Stimulated activated CD8-positive, alpha-beta memory T cell treated with anti-CD3 and anti-CD28 coated beads, Interleukin-4, amount 100 ng/mL, for 48 hours (primary cell): ENCODE results near the gene THAP2.
"Not testable (repeated sequence)": the region's sequence is repeated elsewhere in the genome, so short reads cannot be mapped to it uniquely, and the experiment has no call there.

Source experiments
- DNase-seq: peaks from one replicate; pipeline ENCODE4 v3.0.0-alpha.2; 2020

THAP2 gene

GRCh38 chr12:71664411-71665089 lies 449 bp downstream of the THAP2 start:
- no peak for DNase-seq

- DNase-seq: no peak
Measured at GRCh38 chr12:71665090-71665463, 976 bp downstream of the THAP2 start.

GRCh38 chr12:71666259-71666658 lies 2.2 kb downstream of the THAP2 start:
- DNase-seq: no peak

DNA sequence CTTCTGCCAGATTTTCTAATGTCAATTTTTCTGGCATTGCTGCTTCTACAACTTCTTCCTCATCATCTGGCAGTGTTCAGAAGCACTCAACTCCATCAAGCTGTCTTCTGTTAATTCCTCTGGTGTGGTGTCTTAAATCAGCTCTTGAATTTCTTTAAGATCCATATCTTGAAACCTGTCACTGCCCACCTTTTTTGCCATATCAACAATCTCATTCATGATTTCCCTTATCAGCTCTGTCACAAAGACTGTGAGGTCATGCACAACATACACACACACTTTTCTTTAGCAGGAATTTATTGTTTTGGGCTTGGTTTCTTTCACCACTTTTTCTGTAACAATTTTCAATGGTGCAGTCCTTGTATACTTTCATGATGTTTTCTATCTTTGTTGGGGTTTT lies 7.2 kb downstream of the THAP2 start:
- no peak for DNase-seq

DNA sequence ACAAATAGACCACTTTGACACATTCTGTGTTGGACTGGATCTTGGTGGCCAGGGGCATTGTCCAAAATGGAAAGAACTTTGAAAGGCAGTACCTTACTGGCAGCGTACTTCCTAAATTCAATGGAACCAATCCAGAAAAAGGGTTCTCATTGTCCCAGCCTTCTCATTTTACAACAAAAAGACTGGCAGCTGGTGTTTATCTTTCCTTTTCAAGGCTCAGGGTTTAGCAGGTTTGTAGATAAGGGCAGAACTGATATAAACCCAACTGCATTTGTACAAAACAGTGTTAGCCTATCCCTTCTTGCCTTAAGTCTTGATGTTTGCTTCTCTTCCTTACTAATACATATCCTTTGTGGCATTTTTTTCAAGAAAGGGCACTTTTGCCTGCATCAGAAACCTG lies 7.7 kb downstream of the THAP2 start:
- DNase-seq: no peak

DNA sequence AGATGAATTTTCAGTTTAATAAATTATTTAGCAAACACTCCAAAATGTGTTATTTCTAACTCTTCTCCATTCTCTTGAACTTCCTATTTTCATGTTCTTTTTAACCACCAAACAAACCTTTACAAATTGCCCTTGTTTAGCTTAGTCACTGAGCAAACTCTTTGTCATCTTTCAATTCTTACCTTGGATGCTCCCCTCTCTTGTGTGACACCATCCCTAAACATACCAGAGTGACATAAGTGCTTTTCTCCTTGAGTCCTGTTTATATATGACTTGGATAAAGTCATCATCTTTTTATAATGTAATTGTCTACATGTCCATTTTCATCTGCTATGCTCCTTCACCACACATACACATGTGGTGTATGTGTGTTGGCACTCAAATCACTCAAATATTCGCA lies 18.4 kb downstream of the THAP2 start:
- no peak for DNase-seq

DNA sequence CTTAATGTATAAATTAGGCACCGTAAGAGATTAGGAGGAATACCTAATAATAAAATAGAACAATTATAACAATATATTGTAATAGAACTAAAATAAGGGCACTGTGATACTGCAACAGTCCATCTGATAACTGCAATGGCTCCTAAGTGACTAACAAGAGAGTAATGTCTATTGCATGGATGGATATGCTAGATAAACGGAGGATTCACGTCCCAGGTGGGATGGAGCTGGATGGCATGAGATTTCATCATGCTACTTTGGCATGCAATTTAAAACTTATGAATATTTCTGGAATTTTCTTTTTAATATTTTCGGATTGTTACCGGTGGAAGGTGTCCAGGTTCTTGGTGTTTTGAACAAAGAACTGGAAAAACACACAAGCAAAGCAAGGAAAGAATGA lies 19.5 kb downstream of the THAP2 start:
- DNase-seq: no peak

DNA sequence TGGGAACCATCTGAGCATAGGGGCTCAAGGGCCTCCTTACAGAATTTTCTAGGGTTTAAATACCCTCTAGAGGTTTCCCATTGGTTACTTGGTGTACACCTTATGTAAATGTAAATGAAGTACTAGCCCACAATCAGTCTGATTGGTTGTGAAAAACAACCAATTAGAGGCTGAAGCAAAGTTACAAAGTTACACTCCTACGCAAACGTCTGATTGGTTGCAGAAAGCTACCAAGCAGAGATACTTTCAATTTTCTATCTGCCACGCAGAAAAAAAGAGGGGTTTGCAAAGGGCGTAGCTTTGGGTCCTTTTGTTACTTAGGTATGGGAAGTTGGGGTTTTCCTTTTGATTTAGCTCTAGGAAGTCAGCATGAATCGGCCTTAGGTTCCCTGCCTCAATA lies 20.0 kb downstream of the THAP2 start:
- DNase-seq: no peak

DNA sequence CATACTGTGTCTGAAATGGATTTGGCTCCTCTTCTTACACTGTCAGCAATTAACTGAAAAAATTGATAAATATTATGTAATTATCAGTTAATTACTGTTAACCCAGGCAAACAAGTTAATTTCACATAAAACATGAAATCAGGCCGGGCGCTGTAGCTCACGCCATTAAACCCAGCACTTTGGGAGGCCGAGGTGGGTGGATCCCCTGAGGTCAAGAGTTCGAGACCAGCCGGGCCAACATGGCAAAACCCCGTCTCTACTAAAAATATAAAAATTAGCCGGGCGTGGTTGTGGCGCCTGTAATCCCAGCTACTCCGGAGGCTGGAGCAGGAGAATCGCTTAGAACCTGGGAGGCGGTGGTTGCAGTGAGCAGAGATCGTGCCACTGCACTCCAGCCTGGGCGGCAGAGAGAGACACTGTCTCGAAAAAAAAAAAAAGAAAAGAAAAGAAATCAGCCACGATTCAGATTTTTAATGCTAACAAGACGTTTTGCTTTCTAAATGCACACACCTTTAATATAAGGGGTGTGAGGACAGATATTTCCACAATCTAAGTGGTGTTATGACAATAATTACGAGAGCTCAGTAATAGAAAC lies 21.3 kb downstream of the THAP2 start:
- no peak for DNase-seq

DNA sequence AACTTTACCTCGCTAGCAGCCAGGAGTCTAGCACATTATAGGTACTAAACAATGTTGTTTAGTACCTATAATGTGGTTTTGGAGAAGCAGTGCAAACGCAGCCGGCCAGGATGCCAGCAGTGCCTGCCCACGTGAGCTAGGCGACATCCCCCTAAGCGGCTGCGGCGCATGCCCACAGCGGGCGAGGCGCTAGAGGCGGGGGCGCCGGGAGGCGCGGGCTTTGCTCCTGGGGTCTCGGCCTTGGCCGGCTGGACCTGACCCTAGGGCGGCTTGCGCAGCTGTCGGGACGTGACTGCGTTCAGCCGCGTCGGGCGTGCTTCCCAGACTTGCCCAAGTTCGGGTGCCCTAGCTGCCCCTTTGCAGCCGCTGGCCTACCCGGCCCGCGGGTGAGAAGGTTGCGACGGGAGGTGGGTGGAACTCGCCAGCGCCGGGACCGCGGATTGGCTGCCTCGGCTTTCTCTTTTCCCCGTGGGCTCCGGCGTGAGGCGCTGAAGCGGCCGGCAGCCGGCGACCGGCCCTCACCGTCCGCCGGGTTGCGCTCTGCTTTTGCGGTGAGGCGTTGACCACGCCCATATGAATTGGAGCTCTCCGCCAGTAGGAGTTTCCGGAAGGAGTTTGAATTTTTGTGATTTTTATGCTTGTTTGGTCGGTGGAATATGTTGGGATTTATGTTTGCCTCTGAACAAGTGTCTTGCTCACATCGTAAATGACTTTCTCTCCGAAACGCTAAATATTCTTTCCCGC lies 22.0 kb downstream of the THAP2 start, which contains the start of gene TMEM19:
TSS of gene TMEM19 (plus strand) at position 169 of the 744 bp plus-strand sequence. CDS start 599 bp downstream, outside the sequence.
- DNase-seq: peak; percentile 86

DNA sequence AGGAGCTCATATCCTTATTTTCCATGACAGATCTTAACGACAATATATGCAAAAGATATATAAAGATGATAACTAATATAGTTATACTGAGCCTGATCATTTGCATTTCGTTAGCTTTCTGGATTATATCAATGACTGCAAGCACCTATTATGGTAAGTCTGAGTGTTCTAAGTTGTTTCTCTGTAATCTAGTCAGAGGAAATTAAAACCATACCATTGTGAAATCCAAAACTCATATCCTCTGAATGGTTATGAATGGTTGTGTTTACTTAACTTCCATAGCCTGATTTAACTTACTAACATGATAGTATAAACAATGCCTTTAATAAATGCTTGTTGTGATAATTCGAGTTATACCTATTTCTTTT lies 22.5 kb downstream of the THAP2 start:
- DNase-seq: no peak

DNA sequence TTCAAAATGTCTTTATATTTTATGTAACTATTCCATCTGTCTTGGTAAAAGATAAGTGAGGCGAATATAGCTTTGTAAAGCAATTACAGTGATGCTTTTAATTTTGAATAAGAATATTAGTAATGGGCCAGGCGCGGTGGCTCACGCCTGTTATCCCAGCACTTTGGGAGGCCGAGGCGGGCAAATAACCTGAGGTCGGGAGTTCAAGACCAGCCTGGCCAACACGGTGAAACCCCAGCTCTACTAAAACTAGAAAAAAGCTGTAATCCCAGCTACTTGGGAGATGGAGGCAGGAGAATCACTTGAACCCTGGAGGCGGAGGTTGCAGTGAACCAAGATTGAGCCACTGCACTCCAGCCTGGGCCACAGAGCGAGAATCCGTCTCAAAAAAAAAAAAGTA lies 23.1 kb downstream of the THAP2 start:
- DNase-seq: not testable (repeated sequence)

DNA sequence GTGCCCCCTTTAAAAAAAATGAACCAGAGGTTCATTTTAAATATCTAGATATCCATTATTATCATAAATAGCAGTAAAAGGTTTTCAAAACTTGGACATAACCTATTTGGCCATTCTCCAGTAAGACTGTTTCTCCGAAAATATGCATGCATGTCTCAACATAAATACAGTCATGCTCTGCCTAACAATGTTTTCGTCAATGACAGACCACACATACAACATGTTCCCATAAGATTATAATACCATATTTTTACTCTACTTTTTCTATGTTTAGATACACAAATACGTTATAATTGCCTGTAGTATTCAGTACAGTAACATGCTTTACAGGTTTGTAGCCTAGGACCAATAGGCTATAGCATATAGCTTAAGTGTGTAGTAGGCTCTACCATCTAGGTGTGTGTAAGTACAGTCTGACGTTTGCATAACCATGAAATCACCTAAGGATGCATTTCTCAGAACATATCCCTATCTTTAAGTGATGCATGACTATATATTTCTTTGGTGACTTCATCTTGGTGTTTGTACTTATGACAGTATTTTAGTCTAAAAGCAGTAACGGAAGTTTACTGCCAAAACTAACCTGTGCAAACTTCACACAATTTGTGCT lies 25.0 kb downstream of the THAP2 start:
- DNase-seq: no peak

DNA sequence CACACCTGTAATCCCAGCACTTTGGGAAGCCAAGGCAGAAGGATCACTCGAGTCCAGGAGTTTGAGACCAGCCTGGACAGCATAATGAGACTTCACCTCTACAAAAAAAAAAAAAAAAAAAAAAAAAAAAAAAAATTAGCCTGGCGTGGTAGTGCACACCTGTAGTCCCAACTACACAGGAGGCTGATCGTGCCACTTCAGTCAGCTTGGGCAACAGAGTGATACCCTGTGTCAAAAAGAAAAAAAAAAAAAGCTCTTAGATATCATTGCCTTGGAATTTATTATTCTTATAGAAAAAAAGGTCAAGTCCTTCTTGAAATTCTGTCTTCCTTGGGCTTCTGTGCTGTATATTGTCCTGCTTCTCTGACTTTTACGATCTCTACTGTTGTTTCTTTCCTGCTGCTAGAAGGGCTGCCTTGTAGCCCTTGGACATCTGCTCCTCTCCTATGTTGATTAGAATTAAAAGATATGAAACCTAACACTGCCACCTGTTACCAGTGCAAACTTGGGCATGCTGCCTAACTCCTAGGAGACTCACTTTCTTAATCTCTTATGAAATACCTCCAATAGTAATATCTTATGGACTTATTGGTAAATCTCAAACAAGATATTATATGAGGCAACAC lies 27.5 kb downstream of the THAP2 start:
- no peak for DNase-seq

GRCh38 chr12:71693126-71693525 lies 29.0 kb downstream of the THAP2 start:
- no peak for DNase-seq

- DNase-seq: not testable (repeated sequence)
Measured at GRCh38 chr12:71693651-71694050, 29.6 kb downstream of the THAP2 start.

GRCh38 chr12:71694099-71694820 lies 30.2 kb downstream of the THAP2 start:
- DNase-seq: no peak

DNA sequence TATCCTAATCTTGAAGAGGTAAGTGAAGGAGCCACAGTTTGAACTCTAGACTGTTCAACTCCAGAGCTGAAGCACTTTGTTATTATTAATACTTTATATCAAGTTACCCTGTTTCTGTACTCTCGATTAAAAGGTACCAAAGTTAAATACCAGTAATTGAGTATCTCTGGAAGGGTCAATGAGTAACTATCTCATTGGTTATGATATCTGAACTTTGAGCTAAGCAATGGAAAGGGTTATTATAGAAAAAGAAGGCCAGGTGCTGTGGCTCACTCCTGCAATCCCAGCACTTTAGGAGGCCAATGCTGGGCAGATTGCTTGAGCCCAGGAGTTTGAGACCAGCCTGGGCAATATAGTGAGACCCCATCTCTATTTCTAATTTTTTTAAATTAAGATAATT lies 31.7 kb downstream of the THAP2 start:
- no peak for DNase-seq

DNA sequence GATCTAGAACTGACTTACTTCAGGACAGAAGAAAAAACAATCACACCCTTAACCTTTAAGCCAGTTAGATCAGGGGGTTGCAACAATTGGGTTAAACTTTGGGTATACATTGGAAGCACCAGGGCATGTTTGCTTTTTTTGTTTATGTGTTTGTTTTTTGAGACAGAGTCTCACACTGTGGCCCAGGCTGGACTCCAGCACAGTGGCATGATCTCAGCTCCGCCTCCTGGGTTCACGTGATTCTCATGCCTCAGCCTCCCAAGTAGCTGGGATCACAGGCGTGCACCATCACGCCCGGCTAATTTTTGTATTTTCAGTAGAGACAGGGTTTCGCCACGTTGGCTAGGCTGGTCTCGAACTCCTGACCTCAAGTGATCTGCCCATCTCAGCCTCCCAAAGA lies 38.1 kb downstream of the THAP2 start:
- not testable (repeated sequence) for DNase-seq

- DNase-seq: no peak
Measured at GRCh38 chr12:71702590-71702989, 38.5 kb downstream of the THAP2 start.

DNA sequence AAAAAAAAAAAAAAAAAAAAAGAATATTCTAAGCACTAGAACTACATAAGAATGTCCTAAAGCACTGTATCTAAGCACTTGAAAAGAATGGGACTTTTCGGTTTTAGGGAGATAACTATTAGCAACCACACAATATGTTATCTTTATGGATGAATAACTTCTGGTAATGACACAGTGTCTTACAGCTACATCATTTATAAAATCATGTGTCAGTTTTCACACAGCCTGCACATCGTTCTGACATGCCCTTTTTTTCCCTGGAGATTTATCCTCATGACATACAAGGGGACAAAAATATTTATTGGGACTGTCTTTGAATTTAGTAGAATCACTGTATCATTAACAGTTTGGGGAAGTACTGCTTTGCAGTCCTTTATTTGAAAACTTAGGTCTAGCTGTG lies 39.1 kb downstream of the THAP2 start:
- no peak for DNase-seq

DNA sequence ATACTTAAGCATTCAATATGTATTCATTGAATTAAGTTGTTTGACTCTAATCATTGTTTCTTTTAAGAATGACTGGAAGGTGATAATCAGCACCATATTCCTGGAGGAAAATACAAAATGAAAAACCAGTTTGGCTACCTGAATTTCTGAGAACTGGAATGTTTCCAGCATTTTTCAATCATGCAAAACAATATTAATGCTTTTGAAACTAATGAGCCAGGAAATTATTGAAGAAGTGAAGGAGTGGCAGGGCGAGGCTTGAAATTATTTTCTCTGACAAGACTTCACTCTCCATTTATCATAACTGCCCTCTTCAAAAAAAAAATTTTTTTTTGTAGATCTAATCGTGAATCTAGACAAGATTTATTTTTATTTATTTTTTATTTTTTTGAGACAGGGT lies 40.8 kb downstream of the THAP2 start:
- DNase-seq: no peak

DNA sequence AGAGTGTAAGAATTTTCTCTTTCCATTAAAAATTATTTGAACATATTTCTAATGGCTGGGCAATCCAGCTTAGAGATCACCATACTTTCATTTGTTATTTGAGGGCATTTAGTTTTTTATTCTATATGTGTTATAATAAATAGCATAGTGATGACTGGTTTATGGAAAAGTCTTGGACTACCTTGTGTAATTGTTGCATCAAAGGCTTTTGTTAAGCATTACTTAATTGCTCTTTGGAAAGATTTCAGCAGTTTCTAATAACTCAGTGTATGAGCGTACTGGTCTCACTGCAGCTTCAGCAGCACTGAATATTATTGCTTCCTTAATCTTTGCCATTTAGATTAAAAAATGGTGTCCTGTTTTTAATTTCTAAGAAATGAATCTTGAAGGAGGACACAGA lies 44.6 kb downstream of the THAP2 start:
- no peak for DNase-seq
